H7 (cell line): Measurements from ENCODE around the gene APBA2. TPM values are rescaled to one million over a fixed set of nuclear protein-coding genes. Genes with fewer than 3 reads are reported as not detected.

Experiments
- DNase-seq: peaks from one replicate; pipeline ENCODE4 v3.0.0; 2012
- H3K27me3 ChIP-seq: 2 replicates; pipeline ENCODE4 v1.6.0; 2011; ENCODE audit warnings: mild to moderate bottlenecking, low read length; ENCODE audit not compliant: control insufficient read depth, insufficient read depth
- H3K36me3 ChIP-seq: replicated peaks from 2 replicates; pipeline ENCODE4 v1.5.1; 2011; ENCODE audit warnings: low read length; ENCODE audit not compliant: control insufficient read depth, insufficient read depth
- H3K4me3 ChIP-seq: 2 replicates; pipeline ENCODE4 v1.5.1; 2011; ENCODE audit warnings: low read depth, mild to moderate bottlenecking, control low read depth, low read length, moderate library complexity; ENCODE audit not compliant: insufficient read depth
- total RNA-seq: library from RNA; depleted of rRNA; stranded (reverse); fragments of >200 nt; shearing (Covaris generic); gene quantifications from 2 replicates; pipeline ENCODE4 v1.2.3, GENCODE V29; 2014

Gene APBA2
- total RNA-seq, 1 experiment from 2014 or later: 15.6 TPM

- no peaks in the 10 kb centered on the region for H3K36me3 ChIP-seq
- DNase-seq: no peak
- no peaks in the 10 kb centered on the region for H3K27me3 ChIP-seq
- H3K4me3 ChIP-seq: no peak overlapping the region
Observed at GRCh38 chr15:28986108-28986507, 100.3 kb downstream of the APBA2 start.

- Histone ChIP-seq H3K4me3 (no peak overlapping the region), H3K27me3 (no peaks in the 10 kb centered on the region), H3K36me3 (no peaks in the 10 kb centered on the region)
- DNase-seq: no peak
Observed at GRCh38 chr15:28986726-28987125, 101.0 kb downstream of the APBA2 start.

GRCh38 chr15:28987337-28987736, 101.6 kb downstream of the APBA2 start:
- DNase-seq: no peak
- no peaks in the 10 kb centered on the region for H3K27me3 ChIP-seq
- H3K36me3 ChIP-seq: no peaks in the 10 kb centered on the region
- no peak overlapping the region for H3K4me3 ChIP-seq

GRCh38 chr15:28989239-28989830, 103.6 kb downstream of the APBA2 start:
- peak; percentile 69 for DNase-seq
- H3K4me3 ChIP-seq: no peak overlapping the region

GRCh38 chr15:28989896-28990295, 104.1 kb downstream of the APBA2 start:
- no peaks in the 10 kb centered on the region for H3K36me3 ChIP-seq
- no peak overlapping the region for H3K4me3 ChIP-seq
- DNase-seq: no peak
- no peaks in the 10 kb centered on the region for H3K27me3 ChIP-seq

More at GRCh38 chr15:28989239-28989830, 103.6 kb downstream of the APBA2 start:
- Histone ChIP-seq H3K36me3 (no peaks in the 10 kb centered on the region), H3K27me3 (no peaks in the 10 kb centered on the region)

GRCh38 chr15:28990390-28990789, 104.6 kb downstream of the APBA2 start:
- no peaks in the 10 kb centered on the region for H3K36me3 ChIP-seq
- no peak overlapping the region for H3K4me3 ChIP-seq
- no peak for DNase-seq
- H3K27me3 ChIP-seq: no peaks in the 10 kb centered on the region

- H3K4me3 ChIP-seq: no peak overlapping the region
- DNase-seq: no peak
- no peaks in the 10 kb centered on the region for H3K27me3 ChIP-seq
- no peaks in the 10 kb centered on the region for H3K36me3 ChIP-seq
Observed at GRCh38 chr15:28991236-28992171, 105.7 kb downstream of the APBA2 start.

GRCh38 chr15:28992336-28992864, 106.6 kb downstream of the APBA2 start:
- Histone ChIP-seq H3K27me3 (no peaks in the 10 kb centered on the region), H3K4me3 (no peak overlapping the region), H3K36me3 (no peaks in the 10 kb centered on the region)
- DNase-seq: no peak

- no peak for DNase-seq
- no peak overlapping the region for H3K4me3 ChIP-seq
- no peaks in the 10 kb centered on the region for H3K36me3 ChIP-seq
Observed at GRCh38 chr15:28993051-28993719, 107.4 kb downstream of the APBA2 start.

GRCh38 chr15:28993720-28994053, 107.9 kb downstream of the APBA2 start:
- Histone ChIP-seq H3K4me3 (no peak overlapping the region), H3K36me3 (no peaks in the 10 kb centered on the region), H3K27me3 (no peaks in the 10 kb centered on the region)
- no peak for DNase-seq

More at GRCh38 chr15:28993051-28993719, 107.4 kb downstream of the APBA2 start:
- no peaks in the 10 kb centered on the region for H3K27me3 ChIP-seq

- no peak for DNase-seq
- Histone ChIP-seq H3K27me3 (no peaks in the 10 kb centered on the region), H3K4me3 (no peak overlapping the region), H3K36me3 (no peaks in the 10 kb centered on the region)
Observed at GRCh38 chr15:28994142-28994830, 108.5 kb downstream of the APBA2 start.

GRCh38 chr15:28994831-28995596, 109.2 kb downstream of the APBA2 start:
- no peaks in the 10 kb centered on the region for H3K27me3 ChIP-seq
- H3K4me3 ChIP-seq: no peak overlapping the region
- no peaks in the 10 kb centered on the region for H3K36me3 ChIP-seq
- DNase-seq: peak; percentile 52

GRCh38 chr15:28995705-28996104, 109.9 kb downstream of the APBA2 start:
- DNase-seq: no peak
- Histone ChIP-seq H3K27me3 (no peaks in the 10 kb centered on the region), H3K36me3 (no peaks in the 10 kb centered on the region), H3K4me3 (no peak overlapping the region)

GRCh38 chr15:28996289-28996688, 110.5 kb downstream of the APBA2 start:
- H3K27me3 ChIP-seq: no peaks in the 10 kb centered on the region
- no peaks in the 10 kb centered on the region for H3K36me3 ChIP-seq
- H3K4me3 ChIP-seq: no peak overlapping the region
- DNase-seq: no peak
